Measurements from ENCODE around the gene EDEM1.

EDEM1 gene

GRCh38 chr3:5201536-5201935, 14.0 kb downstream of the EDEM1 start:
- peak; percentile 3 for DNase-seq

- no peak for DNase-seq
Measured at GRCh38 chr3:5202222-5202621, 14.7 kb downstream of the EDEM1 start.

GRCh38 chr3:5205165-5205941, 17.8 kb downstream of the EDEM1 start:
- DNase-seq: no peak

GRCh38 chr3:5210926-5211325, 23.4 kb downstream of the EDEM1 start:
- DNase-seq: peak; percentile 31

GRCh38 chr3:5212628-5213573, 25.4 kb downstream of the EDEM1 start:
- no peak for DNase-seq

- no peak for DNase-seq
Measured at GRCh38 chr3:5213574-5213966, 26.1 kb downstream of the EDEM1 start.

- DNase-seq: no peak
Measured at GRCh38 chr3:5214352-5214751, 26.8 kb downstream of the EDEM1 start.

GRCh38 chr3:5217824-5218595, 30.5 kb downstream of the EDEM1 start:
- no peak for DNase-seq

GRCh38 chr3:5218815-5219214, 31.3 kb downstream of the EDEM1 start:
- no peak for DNase-seq

- DNase-seq: no peak
Measured at GRCh38 chr3:5219216-5219615, 31.7 kb downstream of the EDEM1 start.

- DNase-seq: no peak
Measured at GRCh38 chr3:5220193-5220592, 32.7 kb downstream of the EDEM1 start.

- DNase-seq: no peak
Measured at GRCh38 chr3:5220667-5221431, 33.3 kb downstream of the EDEM1 start.

GRCh38 chr3:5221701-5222100, 34.2 kb downstream of the EDEM1 start:
- DNase-seq: no peak

- DNase-seq: no peak
Measured at GRCh38 chr3:5222283-5223005, 34.9 kb downstream of the EDEM1 start.

GRCh38 chr3:5226783-5227182, 39.3 kb downstream of the EDEM1 start:
- no peak for DNase-seq

GRCh38 chr3:5227812-5228211, 40.3 kb downstream of the EDEM1 start:
- no peak for DNase-seq

- no peak for DNase-seq
Measured at GRCh38 chr3:5229414-5229813, 41.9 kb downstream of the EDEM1 start.

GRCh38 chr3:5231074-5231473, 43.6 kb downstream of the EDEM1 start:
- peak; percentile 11 for DNase-seq

- DNase-seq: no peak
Measured at GRCh38 chr3:5231487-5231886, 44.0 kb downstream of the EDEM1 start.

- no peak for DNase-seq
Measured at GRCh38 chr3:5232570-5232969, 45.1 kb downstream of the EDEM1 start.

GRCh38 chr3:5233026-5233425, 45.5 kb downstream of the EDEM1 start:
- DNase-seq: no peak

- DNase-seq: no peak
Measured at GRCh38 chr3:5235655-5236054, 48.1 kb downstream of the EDEM1 start.

Data from NCI-H146 (cell line).